ENCODE measurements around the gene NCK1.

DNA sequence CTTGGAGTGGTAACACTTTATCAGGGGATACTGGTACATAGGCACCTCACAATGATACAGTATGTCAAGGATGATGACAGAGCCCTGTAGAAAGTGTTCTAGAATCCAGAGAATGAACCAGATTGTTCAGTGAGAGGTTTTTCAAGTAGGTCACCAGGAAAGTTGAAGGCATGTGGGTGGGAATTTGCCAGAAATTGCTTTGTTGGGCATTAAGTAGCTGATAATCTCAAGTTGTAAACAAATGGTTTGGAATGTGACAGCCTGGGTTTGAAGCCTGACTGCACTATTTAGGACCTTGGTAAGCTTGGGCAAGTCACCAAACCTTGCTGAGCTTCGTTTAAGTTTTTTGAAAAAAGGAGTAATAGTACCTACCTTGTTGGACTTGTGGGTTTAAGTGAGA is 30.5 kb upstream of the NCK1 start:
- TF ChIP-seq EZH2 (IDR thresholded peaks at IDR 0.05) (no peak), POLR2AphosphoS5 (IDR thresholded peaks at IDR 0.05; ENCODE audit: borderline replicate concordance, low read depth, low read length) (no peak)

All from SK-N-MC (cell line).